ENCODE measurements around the gene HMGN4. TPM values are rescaled to one million over a fixed set of nuclear protein-coding genes. Genes with fewer than 3 reads are reported as not detected.

HMGN4 gene
- total and polyA plus RNA-seq, 9 of the 15 experiments (the other 6 are each of a cell fraction or from before 2014, with no cell fraction given): 35.4 to 134 (median 94.1) TPM

- peak in 1 of 2 experiments; percentile 29 for TF ChIP-seq AFF1 (IDR thresholded peaks at IDR 0.05; ENCODE audit: low read depth in 1 of 2, partially characterized antibody in 2 of 2)
- TF ChIP-seq PKNOX1 (IDR thresholded peaks at IDR 0.05): 0 out of 2 replicates have a peak, but pooled peaks have one; percentile 13
- 0 out of 2 replicates have a peak, but pooled peaks have one; percentile 32 for TF ChIP-seq ARID3A (IDR thresholded peaks at IDR 0.05; ENCODE audit: borderline replicate concordance, low read depth, low read length)
- peak; percentile 38; the same call in 1 of the 2 replicates for TF ChIP-seq FOSL1 (tag; conservative IDR thresholded peaks at IDR 0.05)
- TF ChIP-seq MNT (conservative IDR thresholded peaks at IDR 0.05): peak in 1 of 2 experiments; percentile 46; a peak in 1 of 4 replicates
- TF ChIP-seq TBL1XR1 (IDR thresholded peaks at IDR 0.05; ENCODE audit: low read length in 2 of 2): peak in 1 of 2 experiments; percentile 47; a peak in 1 of 4 replicates
- peak; percentile 76 for TF ChIP-seq NFRKB (IDR thresholded peaks at IDR 0.05; ENCODE audit: low read depth)
- TF ChIP-seq SMARCC2 (IDR thresholded peaks at IDR 0.05; ENCODE audit: low read depth): 0 out of 2 replicates have a peak, but pooled peaks have one; percentile 37
- peak; percentile 85 for TF ChIP-seq ZNF24 (IDR thresholded peaks at IDR 0.05)
- 0 out of 2 replicates have a peak, but pooled peaks have one; percentile 52 for TF ChIP-seq ZNF592 (IDR thresholded peaks at IDR 0.05)
- TF ChIP-seq SIN3A (IDR thresholded peaks at IDR 0.05; ENCODE audit: borderline replicate concordance in 2 of 2, control insufficient read depth in 1 of 2, low read depth in 2 of 2, low read length in 2 of 2): peak in 1 of 2 experiments; percentile 50; a peak in 1 of 4 replicates
- peak; percentile 69 for TF ChIP-seq DPF2 (IDR thresholded peaks at IDR 0.05)
- peak; percentile 92 for TF ChIP-seq CEBPB (tag; IDR thresholded peaks at IDR 0.05)
These were observed 15.5 kb upstream of the HMGN4 start (continued) for GRCh38 chr6:26522486-26523228.

Measured in K562 (cell line).